GM13976 (cell line): ENCODE data around the gene MICALL2.

ENCODE experiments used
- DNase-seq: peaks from one replicate; pipeline ENCODE4 v3.0.0; 2012; ENCODE audit warnings: low spot score
- in situ Hi-C: fragments of 300-500 bp; cut with MboI; formaldehyde crosslinking; loops from one replicate; pipeline ENCODE4 v1.12.0; 2022; ENCODE audit warnings: low sequenced_read_pairs, mixed read lengths, inconsistent platforms; ENCODE audit not compliant: unreplicated experiment
- TF ChIP-seq, protein P1 (sequence below): IDR thresholded peaks from 2 replicates; pipeline ENCODE4 v1.5.1; 2012; ENCODE audit warnings: borderline replicate concordance, mild to moderate bottlenecking; ENCODE audit not compliant: insufficient read depth; ENCODE audit errors: extremely low read depth, missing control alignments, control extremely low read depth

Gene MICALL2

DNA sequence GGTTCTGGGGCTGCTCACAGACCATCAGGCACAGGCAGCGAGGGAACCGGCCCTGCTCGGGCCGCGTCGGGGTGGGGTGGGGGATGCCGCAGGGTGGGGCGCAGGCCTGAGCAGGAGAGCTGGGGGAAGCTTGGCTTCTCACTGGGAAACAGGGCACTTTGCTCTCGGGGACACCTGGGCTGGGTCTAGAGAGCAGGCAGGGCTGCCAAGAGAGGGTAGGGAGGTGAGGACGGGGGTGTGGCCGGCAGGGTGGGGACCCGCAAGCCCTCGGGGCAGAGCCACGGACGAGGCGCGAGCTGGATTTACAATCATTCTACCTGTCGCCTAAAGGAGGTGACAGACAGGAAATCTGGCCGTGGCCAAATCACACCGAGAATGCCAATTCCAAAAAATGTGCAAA, 33.9 kb upstream of the MICALL2 start:
- no peak for DNase-seq

DNA sequence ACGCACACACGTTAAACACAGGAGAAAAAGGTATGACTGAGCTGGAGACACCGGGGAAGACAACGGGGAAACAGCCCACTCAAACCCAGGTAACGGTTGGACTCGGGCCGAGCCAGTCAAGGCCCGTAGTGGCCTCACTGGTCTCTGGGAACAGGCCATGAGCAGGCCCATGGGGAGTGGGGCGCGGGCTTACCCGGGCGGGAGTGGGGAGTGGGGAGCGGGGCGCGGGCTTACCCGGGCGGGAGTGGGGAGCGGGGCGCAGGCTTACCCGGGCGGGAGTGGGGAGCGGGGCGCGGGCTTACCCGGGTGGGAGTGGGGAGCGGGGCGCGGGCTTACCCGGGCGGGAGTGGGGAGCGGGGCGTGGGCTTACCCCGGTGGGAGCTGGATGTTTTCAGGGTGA, 33.4 kb upstream of the MICALL2 start:
- in situ Hi-C loops = no loop called here
- TF ChIP-seq, protein P1, sequence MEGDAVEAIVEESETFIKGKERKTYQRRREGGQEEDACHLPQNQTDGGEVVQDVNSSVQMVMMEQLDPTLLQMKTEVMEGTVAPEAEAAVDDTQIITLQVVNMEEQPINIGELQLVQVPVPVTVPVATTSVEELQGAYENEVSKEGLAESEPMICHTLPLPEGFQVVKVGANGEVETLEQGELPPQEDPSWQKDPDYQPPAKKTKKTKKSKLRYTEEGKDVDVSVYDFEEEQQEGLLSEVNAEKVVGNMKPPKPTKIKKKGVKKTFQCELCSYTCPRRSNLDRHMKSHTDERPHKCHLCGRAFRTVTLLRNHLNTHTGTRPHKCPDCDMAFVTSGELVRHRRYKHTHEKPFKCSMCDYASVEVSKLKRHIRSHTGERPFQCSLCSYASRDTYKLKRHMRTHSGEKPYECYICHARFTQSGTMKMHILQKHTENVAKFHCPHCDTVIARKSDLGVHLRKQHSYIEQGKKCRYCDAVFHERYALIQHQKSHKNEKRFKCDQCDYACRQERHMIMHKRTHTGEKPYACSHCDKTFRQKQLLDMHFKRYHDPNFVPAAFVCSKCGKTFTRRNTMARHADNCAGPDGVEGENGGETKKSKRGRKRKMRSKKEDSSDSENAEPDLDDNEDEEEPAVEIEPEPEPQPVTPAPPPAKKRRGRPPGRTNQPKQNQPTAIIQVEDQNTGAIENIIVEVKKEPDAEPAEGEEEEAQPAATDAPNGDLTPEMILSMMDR = no peak
- no peak for DNase-seq

More for the DNA sequence above, 33.9 kb upstream of the MICALL2 start:
- TF ChIP-seq, protein P1 = no peak
- in situ Hi-C loops = no loop called here

DNA sequence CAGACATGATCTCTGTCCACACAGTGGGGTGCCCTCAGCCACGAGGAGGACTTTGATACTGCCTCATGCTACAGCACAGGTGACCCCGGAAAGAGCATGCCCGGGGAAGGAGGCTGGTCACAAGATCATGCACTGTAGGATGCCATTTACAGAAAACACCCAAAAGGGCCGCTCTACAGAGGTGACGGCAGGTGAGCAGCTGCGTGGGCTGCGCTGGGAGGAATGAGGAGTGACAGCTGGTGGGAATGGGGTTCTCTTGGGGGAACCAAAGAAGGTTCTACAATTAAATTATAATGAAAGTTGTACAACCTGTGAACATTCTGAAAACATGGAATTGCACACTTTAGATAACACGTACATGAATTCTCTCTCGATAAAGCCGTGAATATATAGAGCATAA, 33.0 kb upstream of the MICALL2 start:
- no peak for DNase-seq
- TF ChIP-seq, protein P1 = no peak
- in situ Hi-C loops = no loop called here

DNA sequence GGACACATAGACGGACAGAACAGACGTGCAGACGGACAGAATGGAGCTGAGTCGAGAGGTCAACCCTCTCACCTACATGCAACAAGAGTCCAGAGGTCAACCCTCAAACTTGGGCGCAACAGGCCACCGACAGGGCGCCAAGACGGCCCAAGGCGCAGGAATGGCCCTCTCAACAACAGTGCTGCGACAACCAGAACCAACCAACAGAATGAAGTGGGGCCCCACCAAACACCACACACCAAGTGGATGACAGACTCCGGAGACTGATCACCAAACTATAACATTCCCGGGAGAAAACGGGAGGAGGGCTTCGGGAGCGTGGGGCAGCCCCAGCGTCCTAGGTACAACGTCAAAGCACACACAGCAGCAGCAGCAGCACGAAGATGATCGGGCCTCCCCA, 31.6 kb upstream of the MICALL2 start:
- TF ChIP-seq, protein P1 = no peak
- in situ Hi-C loops = no loop called here
- no peak for DNase-seq

DNA sequence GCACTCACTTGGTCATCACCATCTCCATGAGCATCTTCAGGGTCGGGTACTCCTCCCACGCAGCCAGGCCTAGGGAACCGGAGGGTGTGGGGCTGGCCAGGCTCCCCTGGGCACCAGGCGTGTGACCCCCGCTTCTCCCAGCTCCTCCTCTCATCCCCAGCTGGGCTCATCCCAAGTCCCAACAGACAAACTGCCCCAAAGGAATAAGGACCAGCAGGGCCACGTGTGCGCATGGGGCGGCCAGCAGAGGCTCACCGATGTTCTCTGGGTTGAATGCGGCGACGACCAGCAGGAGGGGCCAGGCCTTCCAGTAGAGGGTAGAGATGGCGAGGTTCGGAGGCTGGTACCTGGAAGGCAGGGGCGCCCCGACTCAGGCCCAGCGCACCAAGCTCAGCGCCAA, 30.1 kb upstream of the MICALL2 start:
- in situ Hi-C loops = no loop called here
- TF ChIP-seq, protein P1 = no peak
- no peak for DNase-seq

DNA sequence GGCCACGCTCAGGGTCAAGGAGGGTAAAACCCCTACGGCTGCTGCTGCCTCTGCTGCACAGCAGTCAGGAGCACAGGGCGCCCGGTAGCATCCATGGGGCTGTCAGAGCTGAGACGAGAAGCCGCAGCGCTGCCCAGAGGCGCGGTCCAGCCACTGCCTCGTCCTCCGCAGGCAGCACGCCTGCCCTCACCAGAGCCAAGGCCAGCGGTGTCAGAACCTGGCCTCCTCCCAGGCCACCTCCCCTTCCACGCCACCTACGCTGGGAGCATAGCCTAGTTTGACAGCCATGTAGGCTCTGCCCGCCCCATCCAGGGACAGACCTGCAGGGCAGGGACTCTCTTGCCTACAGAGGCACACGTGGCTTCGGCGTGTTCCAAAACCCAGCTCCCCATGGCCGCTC, 28.7 kb upstream of the MICALL2 start:
- in situ Hi-C loops = no loop called here
- TF ChIP-seq, protein P1 = no peak
- no peak for DNase-seq

DNA sequence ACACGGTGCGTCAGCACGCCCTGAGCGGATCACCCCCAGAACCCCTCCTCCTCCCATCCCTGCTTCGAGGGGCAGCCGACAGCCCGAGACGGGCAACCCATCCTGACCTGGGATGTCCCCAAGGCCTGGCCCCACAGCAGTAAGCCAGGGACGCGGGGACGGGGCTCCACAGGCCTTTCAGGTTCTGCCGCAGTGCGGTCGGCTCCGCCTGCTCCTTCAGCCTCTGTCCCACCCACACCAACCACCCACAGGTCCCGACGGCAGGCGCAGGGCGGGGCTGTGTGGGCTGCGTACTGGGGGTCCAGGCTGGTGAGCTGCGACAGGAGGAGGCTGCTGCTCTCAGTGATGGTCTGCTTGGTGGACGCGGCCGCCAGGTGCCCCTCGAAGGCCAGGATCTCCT, 28.2 kb upstream of the MICALL2 start:
- no peak for DNase-seq
- in situ Hi-C loops = no loop called here
- TF ChIP-seq, protein P1 = no peak
